Thyroid gland (tissue), 4 donors: ENCODE results near the gene CACTIN. TPM values are rescaled to one million over a fixed set of nuclear protein-coding genes. Genes with fewer than 3 reads are reported as not detected.

Experiments
- DNase-seq, 2 donors: peaks; one replicate each; pipeline ENCODE4 v3.0.0-alpha.2; 2019
- H3K27ac ChIP-seq, 3 donors: fragments of 200-600 bp; sonication (generic); 1 replicate in 2 of 3; 2 replicates in 1 of 3; pipeline ENCODE4 v1.5.1; 2016 to 2019; ENCODE audit warnings: mild to moderate bottlenecking in 1 of 3, moderate library complexity in 1 of 3
- H3K27me3 ChIP-seq: fragments of 200-600 bp; sonication (generic); one replicate; pipeline ENCODE4 v1.5.1; 2019
- H3K36me3 ChIP-seq, 2 donors: fragments of 200-600 bp; sonication (generic); one replicate each; pipeline ENCODE4 v1.5.1; 2016 to 2019
- H3K4me1 ChIP-seq, 2 donors: fragments of 200-600 bp; sonication (generic); one replicate each; pipeline ENCODE4 v1.5.1; 2017 to 2019
- H3K4me3 ChIP-seq, 3 donors: fragments of 200-600 bp; sonication (generic); replicated peaks in 1 of 3; 1 replicate in 2 of 3; 2 replicates in 1 of 3; pipeline ENCODE4 v1.5.1; 2016; ENCODE audit warnings: mild to moderate bottlenecking in 1 of 3
- H3K9me3 ChIP-seq: fragments of 200-600 bp; sonication (generic); one replicate; pipeline ENCODE4 v1.5.1; 2017
- POLR2A ChIP-seq, 2 donors: fragments of 450-650 bp; IDR thresholded peaks; one replicate each; pipeline ENCODE4 v1.6.1; 2017; ENCODE audit warnings: antibody characterized with exemption in 2 of 2, mild to moderate bottlenecking in 2 of 2, moderate library complexity in 1 of 2
- WGBS, 2 donors: methylation state at CpG; one replicate each; pipeline ENCODE4 v1.1.5; 2017; 5-methylcytosine and 5-hydroxymethylcytosine counted together
- intact Hi-C: fragments of 100-400 bp; cut with DNase I; formaldehyde crosslinking; loops from one replicate; pipeline ENCODE4 v1.15.1; 2023
- total RNA-seq, 4 donors: library from RNA; depleted of rRNA; stranded (reverse); fragments of >200 nt; gene quantifications; one replicate each; pipeline ENCODE4 v1.2.3, GENCODE V29; 2016
- TF ChIP-seq, protein P1 (sequence below), 6 experiments: fragments of 200-600 bp in 3 of 6; fragments of 450-650 bp in 3 of 6; sonication (generic) in 3 of 6; IDR thresholded peaks; one replicate each; pipeline ENCODE4 v1.5.1; 2016 to 2019; ENCODE audit warnings: antibody characterized with exemption in 6 of 6, mild to moderate bottlenecking in 2 of 6, inconsistent platforms in 1 of 6, moderate library complexity in 1 of 6

Gene CACTIN
- total RNA-seq, 4 donors from 2014 or later: 18.8 to 30.6 (median 24.5) TPM

DNA sequence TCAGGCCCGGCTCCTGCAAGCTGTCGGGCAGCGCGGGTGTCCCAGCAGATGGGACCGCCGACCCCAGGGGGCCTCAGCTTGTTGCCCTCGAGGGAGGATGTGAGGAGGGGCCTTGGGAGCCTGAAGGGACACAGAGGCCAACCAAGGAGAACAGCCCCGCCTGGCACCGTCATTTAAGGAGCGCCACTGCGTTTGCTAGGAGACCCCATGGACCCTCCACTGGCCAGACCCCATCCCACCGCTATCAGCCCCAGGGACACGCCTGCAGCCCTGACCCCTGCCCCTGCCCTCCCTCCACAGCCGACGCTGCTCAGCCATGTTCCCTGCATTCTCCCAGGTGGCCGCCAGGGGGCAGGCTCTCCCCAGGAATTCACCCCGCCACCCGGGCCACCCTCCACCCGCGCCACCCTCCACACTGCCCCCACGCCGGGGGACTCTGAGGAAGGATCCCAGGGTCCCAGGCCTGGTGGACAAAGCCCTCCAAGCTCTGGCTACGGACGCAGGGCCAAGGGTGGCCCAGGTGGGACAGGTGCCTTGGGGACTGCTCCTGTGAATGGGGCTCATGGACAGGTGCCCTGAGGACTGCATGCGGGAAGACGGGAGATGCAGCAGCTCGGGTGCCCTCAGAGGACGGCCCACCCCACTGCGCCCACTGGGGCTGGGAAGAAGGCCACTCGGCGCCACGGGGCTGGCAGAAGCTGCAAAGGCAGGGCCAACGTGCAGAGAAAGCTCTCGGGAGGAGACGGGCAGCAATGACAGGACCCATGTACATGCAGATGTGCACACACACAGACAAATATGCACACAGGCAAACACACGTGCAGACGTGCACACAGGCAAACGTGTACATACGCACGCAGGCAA is 39.3 kb upstream of the CACTIN start:
- WGBS, 2 donors: 64 to 68% methylated on average over 15 to 22 of the region's 40 CpGs
- H3K4me3 ChIP-seq: no peak overlapping the region
- TF ChIP-seq POLR2A (IDR thresholded peaks at IDR 0.05): no peak
- TF ChIP-seq, protein P1, sequence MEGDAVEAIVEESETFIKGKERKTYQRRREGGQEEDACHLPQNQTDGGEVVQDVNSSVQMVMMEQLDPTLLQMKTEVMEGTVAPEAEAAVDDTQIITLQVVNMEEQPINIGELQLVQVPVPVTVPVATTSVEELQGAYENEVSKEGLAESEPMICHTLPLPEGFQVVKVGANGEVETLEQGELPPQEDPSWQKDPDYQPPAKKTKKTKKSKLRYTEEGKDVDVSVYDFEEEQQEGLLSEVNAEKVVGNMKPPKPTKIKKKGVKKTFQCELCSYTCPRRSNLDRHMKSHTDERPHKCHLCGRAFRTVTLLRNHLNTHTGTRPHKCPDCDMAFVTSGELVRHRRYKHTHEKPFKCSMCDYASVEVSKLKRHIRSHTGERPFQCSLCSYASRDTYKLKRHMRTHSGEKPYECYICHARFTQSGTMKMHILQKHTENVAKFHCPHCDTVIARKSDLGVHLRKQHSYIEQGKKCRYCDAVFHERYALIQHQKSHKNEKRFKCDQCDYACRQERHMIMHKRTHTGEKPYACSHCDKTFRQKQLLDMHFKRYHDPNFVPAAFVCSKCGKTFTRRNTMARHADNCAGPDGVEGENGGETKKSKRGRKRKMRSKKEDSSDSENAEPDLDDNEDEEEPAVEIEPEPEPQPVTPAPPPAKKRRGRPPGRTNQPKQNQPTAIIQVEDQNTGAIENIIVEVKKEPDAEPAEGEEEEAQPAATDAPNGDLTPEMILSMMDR (IDR thresholded peaks at IDR 0.05): peak; percentile 85 to 96 (median 88)
- peaks cover 16 to 19% of the 10 kb centered on the region in 2 donors for H3K36me3 ChIP-seq
- intact Hi-C loops: loop anchor here (2.0 kb wide), 1 partner anchor 35 kb away; the partner anchor contains the start of gene PIP5K1C
- peaks cover 0 to 25% of the 10 kb centered on the region in 2 donors for H3K4me1 ChIP-seq
- H3K27me3 ChIP-seq: no peaks in the 10 kb centered on the region
- H3K9me3 ChIP-seq: no peaks in the 10 kb centered on the region
- H3K27ac ChIP-seq: no peak overlapping the region
- peak; percentile 51 to 57 for DNase-seq

GRCh38 chr19:3664879-3665642 is 38.5 kb upstream of the CACTIN start:
- WGBS, 2 donors: 83 to 84% methylated on average over 8 to 17 of the region's 19 CpGs
- H3K9me3 ChIP-seq: no peaks in the 10 kb centered on the region
- no peaks in the 10 kb centered on the region for H3K27me3 ChIP-seq
- no peak overlapping the region for H3K4me3 ChIP-seq
- DNase-seq: no peak
- intact Hi-C loops: loop anchor here (2.0 to 5.0 kb wide), 2 partner anchors 36 to 157 kb away; partner anchors contain the start of gene PIP5K1C
- H3K27ac ChIP-seq: no peak overlapping the region
- TF ChIP-seq POLR2A (IDR thresholded peaks at IDR 0.05): no peak
- TF ChIP-seq, protein P1 (IDR thresholded peaks at IDR 0.05): no peak
- H3K4me1 ChIP-seq: peaks cover 0 to 19% of the 10 kb centered on the region in 2 donors
- peaks cover 19 to 22% of the 10 kb centered on the region in 2 donors for H3K36me3 ChIP-seq

- H3K4me1 ChIP-seq: peaks cover 0 to 8% of the 10 kb centered on the region in 2 donors
- no peak overlapping the region for H3K4me3 ChIP-seq
- no peaks in the 10 kb centered on the region for H3K27me3 ChIP-seq
- no peak for DNase-seq
- 92 to 98% methylated on average over 18 of the region's 18 CpGs for WGBS, 2 donors
- intact Hi-C loops: loop anchor here (2.0 to 5.0 kb wide), 3 partner anchors 37 to 158 kb away; partner anchors contain the start of gene PIP5K1C
- no peak overlapping the region for H3K27ac ChIP-seq
- peaks cover 19 to 29% of the 10 kb centered on the region in 2 donors for H3K36me3 ChIP-seq
- TF ChIP-seq, protein P1 (IDR thresholded peaks at IDR 0.05): no peak
- no peak for TF ChIP-seq POLR2A (IDR thresholded peaks at IDR 0.05)
- H3K9me3 ChIP-seq: no peaks in the 10 kb centered on the region
Measured at GRCh38 chr19:3663838-3664237, 37.2 kb upstream of the CACTIN start.

DNA sequence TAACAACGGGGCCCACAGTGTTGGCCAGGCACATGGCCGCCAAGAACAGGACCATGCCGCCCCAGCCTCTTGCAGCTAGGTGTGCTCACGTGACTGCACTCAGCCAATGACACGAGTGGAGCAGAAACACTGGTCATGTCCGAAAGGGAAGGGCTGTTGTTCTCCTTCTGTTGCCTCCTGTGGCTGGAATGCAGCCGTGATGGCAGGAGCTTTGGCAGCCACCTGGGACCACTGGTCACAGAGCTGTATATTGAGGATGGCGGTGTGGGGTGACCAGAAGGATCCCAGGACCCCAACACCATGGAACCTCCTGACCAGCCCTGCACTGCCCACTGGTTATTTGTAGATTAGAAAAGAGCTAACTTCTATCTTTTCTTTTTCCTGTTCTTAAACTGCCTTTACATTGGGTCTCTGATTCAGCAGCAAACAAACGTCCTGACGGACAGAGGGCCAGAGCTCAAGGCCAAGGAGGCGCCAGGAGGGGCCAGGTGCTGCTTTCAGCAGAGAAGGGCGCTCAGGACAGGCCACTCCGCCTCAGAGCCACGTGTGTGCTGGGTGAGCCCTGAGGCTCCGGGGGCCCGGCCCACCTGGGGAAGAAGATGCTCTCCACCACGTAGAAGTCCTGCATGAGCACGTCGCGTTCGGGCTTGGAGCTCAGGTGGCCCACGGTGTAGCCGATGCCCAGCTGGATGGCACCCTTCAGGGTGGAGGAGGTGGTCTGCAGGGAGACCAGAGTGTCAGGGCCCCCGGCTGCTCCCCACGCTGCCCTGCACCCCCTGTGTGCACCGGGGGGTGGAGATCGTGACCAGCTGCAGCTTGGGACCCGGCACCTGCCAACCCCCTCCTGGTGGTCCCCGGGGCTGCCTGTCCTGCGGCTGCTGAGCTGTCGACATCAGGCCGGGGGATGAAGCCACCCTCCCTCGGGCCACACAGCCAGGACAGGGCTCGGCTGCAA is 35.0 kb upstream of the CACTIN start:
- H3K4me3 ChIP-seq: no peak overlapping the region
- peaks cover 35 to 39% of the 10 kb centered on the region in 2 donors for H3K36me3 ChIP-seq
- DNase-seq: no peak
- TF ChIP-seq, protein P1 (IDR thresholded peaks at IDR 0.05): no peak
- TF ChIP-seq POLR2A (IDR thresholded peaks at IDR 0.05): no peak
- no peaks in the 10 kb centered on the region for H3K27me3 ChIP-seq
- 95 to 96% methylated on average over 23 to 26 of the region's 34 CpGs for WGBS, 2 donors
- H3K4me1 ChIP-seq: peaks cover 0 to 6% of the 10 kb centered on the region in 2 donors
- no peak overlapping the region for H3K27ac ChIP-seq
- H3K9me3 ChIP-seq: no peaks in the 10 kb centered on the region
- intact Hi-C loops: loop anchor here (2.0 to 5.0 kb wide), 2 partner anchors 41 to 161 kb away; no protein-coding TSS in a partner anchor
